Panc1 (cell line): ENCODE data around the gene ZP1. TPM values are rescaled to one million over a fixed set of nuclear protein-coding genes. Genes with fewer than 3 reads are reported as not detected.

ENCODE experiments used
- ATAC-seq: fragments of 200-7000 bp; cut with Tn5 transposase; 2 replicates; pipeline ENCODE4 v1.9.1; 2020; ENCODE audit warnings: mild to moderate bottlenecking, moderate library complexity
- BruUV-seq: library from RNA; stranded (reverse); fragments of 400-500 nt; replicated peaks from 2 replicates; lab custom pipeline; 2021; lab: Mats Ljungman, UMichigan
- CTCF ChIA-PET: fragments of 300-600 bp; sonication (Branson Sonifier 250); formaldehyde crosslinking; loops from one replicate; lab custom pipeline; 2022; ENCODE audit warnings: antibody characterized with exemption; lab: Charles Lee
- POLR2A ChIA-PET: fragments of 300-600 bp; sonication (Branson Sonifier 250); formaldehyde crosslinking; loops from one replicate; lab custom pipeline; 2022; ENCODE audit warnings: antibody characterized with exemption; lab: Charles Lee
- DNase-seq: peaks from one replicate; pipeline ENCODE4 v3.0.0-alpha.2; 2010; ENCODE audit warnings: low read depth, low spot score
- H3K27ac ChIP-seq: 2 replicates; pipeline ENCODE4 v1.5.1; 2011; ENCODE audit warnings: mild to moderate bottlenecking, low read length, inconsistent platforms
- H3K27me3 ChIP-seq: fragments of 200-500 bp; sonication (Bioruptor generic); 2 replicates; pipeline ENCODE4 v1.6.0; 2014; ENCODE audit warnings: low read length, inconsistent platforms; ENCODE audit not compliant: control insufficient read depth, insufficient read depth
- H3K36me3 ChIP-seq: fragments of 200-500 bp; sonication (Bioruptor generic); 2 replicates; pipeline ENCODE4 v1.5.1; 2014; ENCODE audit warnings: inconsistent platforms, mild to moderate bottlenecking, low read length, moderate library complexity; ENCODE audit not compliant: control insufficient read depth, insufficient read depth
- H3K4me1 ChIP-seq: 2 replicates; pipeline ENCODE4 v1.5.1; 2011; ENCODE audit warnings: inconsistent platforms, mild to moderate bottlenecking, low read length, moderate library complexity; ENCODE audit not compliant: control insufficient read depth, insufficient read depth
- H3K4me3 ChIP-seq, 2 experiments: 2 replicates each; pipeline ENCODE4 v1.5.1; 2011 to 2012; ENCODE audit warnings: low read depth in 2 of 2, low read length in 2 of 2, mild to moderate bottlenecking in 2 of 2, inconsistent platforms in 1 of 2, moderate library complexity in 1 of 2
- H3K9me3 ChIP-seq: fragments of 200-500 bp; sonication (Bioruptor generic); 2 replicates; pipeline ENCODE4 v1.5.1; 2014; ENCODE audit warnings: low read depth, mild to moderate bottlenecking, inconsistent platforms, low read length, moderate library complexity; ENCODE audit not compliant: control insufficient read depth, insufficient read depth
- CTCF ChIP-seq: fragments of 450-650 bp; IDR thresholded peaks from 2 replicates; pipeline ENCODE4 v1.5.1; 2017; ENCODE audit warnings: mild to moderate bottlenecking
- POLR2AphosphoS5 ChIP-seq: IDR thresholded peaks from 2 replicates; pipeline ENCODE4 v1.6.1; 2012; ENCODE audit warnings: mild to moderate bottlenecking, low read depth, low read length, moderate library complexity
- REST ChIP-seq, 2 experiments: IDR thresholded peaks; 2 replicates each; pipeline ENCODE4 v1.6.1; 2011 to 2012; ENCODE audit warnings: low read depth in 2 of 2, control low read depth in 1 of 2, low read length in 1 of 2, mild to moderate bottlenecking in 1 of 2, moderate library complexity in 1 of 2; ENCODE audit not compliant: insufficient read depth in 1 of 2
- SIN3A ChIP-seq: IDR thresholded peaks from 2 replicates; pipeline ENCODE4 v1.6.1; 2012; ENCODE audit warnings: low read depth, mild to moderate bottlenecking, low read length, moderate library complexity, borderline replicate concordance; ENCODE audit not compliant: insufficient read depth
- TCF7L2 ChIP-seq: IDR thresholded peaks from 2 replicates; pipeline ENCODE4 v1.6.1; 2011; ENCODE audit warnings: mild to moderate bottlenecking, low read depth, low read length, inconsistent platforms
- in situ Hi-C: cut with HindIII; loops from 2 replicates; pipeline ENCODE4 v1.10.0; 2016; ENCODE audit warnings: low sequenced_read_pairs, low pct_unique_long_range_greater_than_20kb
- intact Hi-C: fragments of 100-400 bp; cut with micrococcal nuclease; formaldehyde crosslinking; loops from one replicate; pipeline ENCODE4 v1.10.0; 2022; ENCODE audit not compliant: unreplicated experiment
- total RNA-seq: library from RNA; stranded (reverse); gene quantifications from one replicate; pipeline ENCODE4 v1.2.1, GENCODE V29; 2021; ENCODE audit not compliant: unreplicated experiment

Gene ZP1
- total RNA-seq, 1 experiment from 2014 or later = not detected

- Histone ChIP-seq H3K4me3 (no peak overlapping the region), H3K9me3 (no peaks in the 10 kb centered on the region), H3K27ac (no peak overlapping the region), H3K36me3 (no peaks in the 10 kb centered on the region), H3K27me3 (no peaks in the 10 kb centered on the region), H3K4me1 (no peaks in the 10 kb centered on the region)
- CTCF ChIA-PET = no interaction called here
- in situ Hi-C loops (no loop called here), intact Hi-C loops (no loop called here)
- BruUV-seq = no TSS peak
- ATAC-seq = no peak
- TF ChIP-seq POLR2AphosphoS5 (no peak), TCF7L2 (no peak), SIN3A (no peak), REST (IDR thresholded peaks at IDR 0.05; ENCODE audit: insufficient read depth in 1 of 2, low read depth in 2 of 2, low read length in 1 of 2) (no peak), CTCF (no peak)
- DNase-seq = no peak
- POLR2A ChIA-PET = interaction anchor here (0.6 kb wide), 1 partner anchor 567 kb away, joined by 4 read pairs; no protein-coding TSS in a partner anchor
Measured at GRCh38 chr11:60860943-60861342, 6.4 kb upstream of the ZP1 start.

- H3K9me3 ChIP-seq = no peaks in the 10 kb centered on the region
- no peak overlapping the region for H3K27ac ChIP-seq
- intact Hi-C loops = no loop called here
- in situ Hi-C loops = no loop called here
- ATAC-seq (no peak), DNase-seq (no peak)
- no peak overlapping the region for H3K4me3 ChIP-seq
- CTCF ChIA-PET = no interaction called here
- no peaks in the 10 kb centered on the region for H3K27me3 ChIP-seq
- POLR2A ChIA-PET = no interaction called here
- H3K36me3 ChIP-seq = no peaks in the 10 kb centered on the region
- no TSS peak for BruUV-seq
- H3K4me1 ChIP-seq = no peaks in the 10 kb centered on the region
- TF ChIP-seq TCF7L2 (no peak), REST (IDR thresholded peaks at IDR 0.05; ENCODE audit: insufficient read depth in 1 of 2, low read depth in 2 of 2, low read length in 1 of 2) (no peak), CTCF (no peak), SIN3A (no peak), POLR2AphosphoS5 (no peak)
Measured at GRCh38 chr11:60862171-60862570, 5.2 kb upstream of the ZP1 start.
